K562 (cell line): ENCODE results near the gene MSH3. TPM values are rescaled to one million over a fixed set of nuclear protein-coding genes. Genes with fewer than 3 reads are reported as not detected.

ENCODE experiments used
- ATAC-seq: fragments of 200-7000 bp; cut with Tn5 transposase; 3 replicates; pipeline ENCODE4 v1.9.1; 2020; ENCODE audit warnings: moderate library complexity
- BruUV-seq: library from RNA; stranded (reverse); fragments of 400-500 nt; replicated peaks from 2 replicates; lab custom pipeline; 2021; lab: Mats Ljungman, UMichigan
- CTCF ChIA-PET: fragments of 300-600 bp; formaldehyde crosslinking; extraction: SDS; loops from one replicate; lab custom pipeline; 2021; ENCODE audit warnings: low intra/inter-chr PET ratio; lab: Yijun Ruan, JAX
- POLR2A ChIA-PET: fragments of 300-600, 350-650 bp; sonication (Branson Sonifier 250); formaldehyde crosslinking; extraction: SDS; loops from one replicate; lab custom pipeline; 2021; ENCODE audit warnings: antibody characterized with exemption, inconsistent platforms; lab: Yijun Ruan, JAX
- DNase-seq, 4 experiments: peaks; one replicate each; pipeline versions ENCODE4 v3.0.0 to v3.0.0-alpha.2; 2011 to 2018; ENCODE audit warnings: low spot score in 3 of 4, mixed read lengths in 3 of 4; ENCODE audit errors: extremely low read depth in 1 of 4
- FAIRE-seq: peaks from 2 replicates; lab custom pipeline; 2011; peaks lifted over from hg19 to GRCh38; lab: Jason Lieb, UNC
- H2AFZ ChIP-seq: 2 replicates; pipeline ENCODE4 v1.6.0; 2011; ENCODE audit warnings: low read depth, low read length, control low read depth, inconsistent platforms
- H3K27ac ChIP-seq: fragments of 200-600 bp; 3 replicates; pipeline ENCODE4 v1.8.0; 2011; ENCODE audit warnings: low read depth, mild to moderate bottlenecking, control low read depth, inconsistent platforms, low read length, moderate library complexity, mixed read lengths; ENCODE audit errors: extremely low read depth
- H3K27me3 ChIP-seq, 2 experiments: fragments of 300-600 bp in 1 of 2; 2 replicates in 1 of 2; 3 replicates in 1 of 2; pipeline versions ENCODE4 v1.6.0 to v1.8.0; 2011; ENCODE audit warnings: inconsistent platforms in 2 of 2, low read length in 2 of 2, mild to moderate bottlenecking in 1 of 2, mixed read lengths in 1 of 2, moderate library complexity in 1 of 2; ENCODE audit not compliant: control insufficient read depth in 2 of 2, insufficient read depth in 2 of 2
- H3K36me3 ChIP-seq: fragments of 300-600 bp; 3 replicates; pipeline ENCODE4 v1.8.0; 2011; ENCODE audit warnings: mild to moderate bottlenecking, low read length, inconsistent platforms; ENCODE audit not compliant: control insufficient read depth, insufficient read depth
- H3K4me1 ChIP-seq, 2 experiments: fragments of 200-600 bp in 1 of 2; replicated peaks in 1 of 2; 2 replicates in 1 of 2; 3 replicates in 1 of 2; pipeline versions ENCODE4 v1.5.1 to v1.8.0; 2011; ENCODE audit warnings: inconsistent platforms in 2 of 2, low read length in 2 of 2, mild to moderate bottlenecking in 1 of 2, mixed read lengths in 1 of 2, moderate library complexity in 1 of 2; ENCODE audit not compliant: control insufficient read depth in 2 of 2, insufficient read depth in 2 of 2
- H3K4me2 ChIP-seq: 2 replicates; pipeline ENCODE4 v1.6.1; 2011; ENCODE audit warnings: low read length, control low read depth, inconsistent platforms, mixed read lengths; ENCODE audit not compliant: insufficient read depth
- H3K4me3 ChIP-seq: fragments of 200-600 bp; sonication (generic), shearing (Covaris generic); 2 replicates; pipeline ENCODE4 v1.5.1; 2016; ENCODE audit warnings: control low read depth, inconsistent platforms
- H3K79me2 ChIP-seq: fragments of 200-600 bp; 3 replicates; pipeline ENCODE4 v1.8.0; 2011; ENCODE audit warnings: low read length, inconsistent platforms; ENCODE audit not compliant: control insufficient read depth, insufficient read depth
- H3K9ac ChIP-seq, 2 experiments: 2 replicates each; pipeline versions ENCODE4 v1.6.0 to v1.6.1; 2011; ENCODE audit warnings: low read depth in 2 of 2, low read length in 2 of 2, control low read depth in 1 of 2, inconsistent platforms in 1 of 2, mild to moderate bottlenecking in 1 of 2, mixed read lengths in 1 of 2; ENCODE audit not compliant: insufficient read depth in 1 of 2
- H3K9me1 ChIP-seq: one replicate; pipeline ENCODE4 v1.6.0; 2011; ENCODE audit warnings: inconsistent platforms, mild to moderate bottlenecking, low read length, moderate library complexity; ENCODE audit not compliant: control insufficient read depth, insufficient read depth
- H3K9me3 ChIP-seq: replicated peaks from 2 replicates; pipeline ENCODE4 v1.5.1; 2011; ENCODE audit warnings: low read depth, low read length, inconsistent platforms; ENCODE audit not compliant: control insufficient read depth, insufficient read depth
- H4K20me1 ChIP-seq: replicated peaks from 2 replicates; pipeline ENCODE4 v1.6.1; 2011; ENCODE audit warnings: low read length, inconsistent platforms, mixed read lengths; ENCODE audit not compliant: control insufficient read depth, insufficient read depth
- CBX5 ChIP-seq: IDR thresholded peaks from 2 replicates; pipeline ENCODE4 v1.6.1; 2014; ENCODE audit warnings: low read depth, borderline replicate concordance
- CHD2 ChIP-seq: IDR thresholded peaks from 2 replicates; pipeline ENCODE4 v1.6.1; 2011; ENCODE audit warnings: low read depth, low read length
- EGR1 ChIP-seq: fragments of 450-650 bp; conservative IDR thresholded peaks from 2 replicates; pipeline ENCODE4 v1.6.1; 2017; ENCODE audit warnings: mild to moderate bottlenecking
- MAFF ChIP-seq: IDR thresholded peaks from 2 replicates; pipeline ENCODE4 v1.6.1; 2012; ENCODE audit warnings: low read length, improper control_type of control experiment
- NR2C1 ChIP-seq, 2 experiments: fragments of 450-650 bp; IDR thresholded peaks; 2 replicates each; pipeline ENCODE4 v1.6.1; 2017; ENCODE audit warnings: mild to moderate bottlenecking in 2 of 2, antibody characterized with exemption in 1 of 2, inconsistent platforms in 1 of 2, missing compliant biosample characterization in 1 of 2, missing genetic modification characterization in 1 of 2
- RCOR1 ChIP-seq, 2 experiments: IDR thresholded peaks; 2 replicates each; pipeline ENCODE4 v1.6.1; 2012; ENCODE audit warnings: low read depth in 2 of 2, low read length in 2 of 2, borderline replicate concordance in 1 of 2, improper control_type of control experiment in 1 of 2
- RREB1 ChIP-seq: fragments of 250-450 bp; sonication (Bioruptor Pico); IDR thresholded peaks from 2 replicates; pipeline ENCODE4 v1.4.0; 2020
- SNRNP70 ChIP-seq: fragments of 200-400 bp; formaldehyde crosslinking; optimal IDR thresholded peaks from 2 replicates; pipeline ENCODE3; 2017; ENCODE audit warnings: low read depth, low read length
- ZBTB12 ChIP-seq: fragments of 250-450 bp; sonication (Bioruptor Pico); IDR thresholded peaks from 2 replicates; pipeline ENCODE4 v1.4.0; 2020
- ZBTB43 ChIP-seq: sonication (generic); formaldehyde crosslinking; IDR thresholded peaks from 2 replicates; pipeline ENCODE4 v1.8.0; 2023; ENCODE audit warnings: mild to moderate bottlenecking, missing genetic modification reagents
- ZSCAN32 ChIP-seq: fragments of 450-650 bp; formaldehyde crosslinking; IDR thresholded peaks from 2 replicates; pipeline ENCODE4 v1.4.0; 2020; ENCODE audit warnings: mild to moderate bottlenecking, moderate library complexity
- WGBS: fragments of 100-300 bp; shearing (Covaris generic); methylation state at CpG from one replicate; pipeline ENCODE4 v1.1.6; 2016; ENCODE audit warnings: low coverage, mixed read lengths; ENCODE audit not compliant: insufficient coverage; ENCODE audit errors: missing lambda C conversion rate; 5-methylcytosine and 5-hydroxymethylcytosine counted together
- in situ Hi-C: fragments of 300-500 bp; cut with MboI; formaldehyde crosslinking; loops from 4 replicates; pipeline ENCODE4 v1.15.0; 2018; ENCODE audit warnings: inconsistent platforms, mixed read lengths
- intact Hi-C: fragments of 100-400 bp; cut with micrococcal nuclease; formaldehyde crosslinking; loops from 2 replicates; pipeline ENCODE4 v1.14.2; 2022
- polyA plus RNA-seq, 8 experiments: library from polyadenylated mRNA; depleted of rRNA in 4 of 8; stranded (reverse) in 5 of 8; unstranded in 3 of 8; fragments of >200 nt; fragmentation: Nextera tagmentation in 2 of 8; fragmentation: Illumina TruSeq in 1 of 8; extraction: Ambion mirVana in 2 of 8; extraction: Trizol in 1 of 8; gene quantifications; 2 replicates each; pipeline versions ENCODE4 v1.2.1 to v1.2.3, GENCODE V29; 2011 to 2014; ENCODE audit warnings: inconsistent platforms in 1 of 8, missing spikeins in 1 of 8
- total RNA-seq, 7 experiments: library from RNA; depleted of rRNA in 6 of 7; stranded (reverse); fragments of >200 nt in 6 of 7; fragmentation: Illumina TruSeq in 2 of 7; extraction: Trizol in 2 of 7; gene quantifications; 2 replicates each; pipeline versions ENCODE4 v1.2.1 to v1.2.3, GENCODE V29; 2011 to 2021; ENCODE audit warnings: low replicate concordance in 1 of 7

Gene MSH3
- total and polyA plus RNA-seq, 9 of the 15 experiments (the other 6 are each of a cell fraction or from before 2014, with no cell fraction given): 3.9 to 17.2 (median 13.2) TPM

GRCh38 chr5:80834710-80835109 lies 180.3 kb downstream of the MSH3 start (continued):
- TF ChIP-seq ZBTB12 (CRISPR knock-in tag): no peak

- Histone ChIP-seq H3K27me3 (no peaks in the 10 kb centered on the region), H3K27ac (no peak overlapping the region), H3K9me3 (no peaks in the 10 kb centered on the region), H3K4me2 (no peak overlapping the region), H2AFZ (no peak overlapping the region), H3K9ac (no peak overlapping the region), H3K4me3 (no peak overlapping the region), H3K4me1 (no peaks in the 10 kb centered on the region), H3K79me2 (no peaks in the 10 kb centered on the region), H4K20me1 (peaks cover 5% of the 10 kb centered on the region; the same call in 1 of the 2 replicates), H3K9me1 (no peaks in the 10 kb centered on the region), H3K36me3 (no peaks in the 10 kb centered on the region)
- in situ Hi-C loops (no loop called here), intact Hi-C loops (no loop called here)
- no TSS peak for BruUV-seq
- POLR2A ChIA-PET: no interaction called here
- ATAC-seq: no peak
- CTCF ChIA-PET: no interaction called here
- FAIRE-seq: no peak
- DNase-seq: no peak
- 86% methylated on average over 4 of the region's 4 CpGs for WGBS
- TF ChIP-seq CHD2 (no peak), ZSCAN32 (no peak), MAFF (no peak), ZBTB43 (CRISPR knock-in tag) (no peak), EGR1 (no peak), NR2C1 (IDR thresholded peaks at IDR 0.05) (no peak), NR2C1 (tag; IDR thresholded peaks at IDR 0.05) (no peak), SNRNP70 (no peak), RREB1 (CRISPR knock-in tag) (no peak), RCOR1 (IDR thresholded peaks at IDR 0.05; ENCODE audit: borderline replicate concordance in 1 of 2, low read depth in 2 of 2, low read length in 2 of 2) (no peak), CBX5 (no peak)
These were observed 180.7 kb downstream of the MSH3 start for GRCh38 chr5:80835128-80835527.
